HG02852 (cell line): ENCODE results near the gene MASP1.
"Not testable (repeated sequence)": the region's sequence is repeated elsewhere in the genome, so short reads cannot be mapped to it uniquely, and the experiment has no call there.

Experiments used
- ATAC-seq: cut with Tn5 transposase; IDR thresholded peaks from one replicate; pipeline ENCODE4 v1.9.1; 2021; ENCODE audit warnings: mild to moderate bottlenecking, moderate library complexity; ENCODE audit not compliant: unreplicated experiment

MASP1 gene

GRCh38 chr3:187236962-187237361 is 54.6 kb downstream of the MASP1 start:
- ATAC-seq: no peak

DNA sequence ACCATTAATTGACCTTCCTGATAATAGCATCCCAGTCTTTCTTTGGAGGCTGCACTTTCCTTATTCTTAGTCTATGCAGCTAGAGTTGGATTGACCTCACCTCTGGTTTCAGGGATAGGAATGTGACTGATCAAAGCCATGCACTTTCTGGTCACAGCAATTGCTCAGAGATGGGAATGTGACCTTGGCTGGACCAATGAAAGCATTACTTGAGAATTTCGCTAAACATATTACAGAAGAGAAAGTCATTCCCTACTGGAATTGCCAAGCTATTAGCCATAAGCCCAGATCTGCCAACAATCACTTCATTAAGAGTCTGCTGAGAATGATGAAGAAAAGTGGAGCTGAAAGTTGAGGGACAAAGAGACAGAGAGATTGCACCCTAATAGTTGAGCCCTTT is 61.5 kb downstream of the MASP1 start:
- ATAC-seq: no peak

GRCh38 chr3:187228740-187229139 is 62.8 kb downstream of the MASP1 start:
- ATAC-seq: no peak

GRCh38 chr3:187227658-187228258 is 63.8 kb downstream of the MASP1 start:
- no peak for ATAC-seq

DNA sequence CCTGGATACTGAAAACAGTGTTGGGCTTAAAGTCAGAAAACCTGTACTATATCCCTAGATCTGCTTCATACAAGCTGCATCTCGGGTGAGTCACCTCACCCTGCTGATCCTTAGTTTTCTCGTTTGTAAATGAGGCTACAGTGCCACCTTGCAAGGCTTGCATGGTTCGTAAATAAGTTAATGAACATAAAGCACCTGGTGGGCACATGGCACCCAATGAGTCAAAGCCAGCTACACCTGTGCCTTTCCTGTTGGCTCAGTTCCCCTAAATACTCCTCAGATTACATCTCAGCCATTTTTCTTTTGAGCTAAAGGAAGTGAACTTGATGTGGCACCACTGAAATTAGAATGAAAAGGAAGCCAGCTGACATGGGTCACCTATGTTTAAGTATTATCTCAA is 67.7 kb downstream of the MASP1 start:
- no peak for ATAC-seq

DNA sequence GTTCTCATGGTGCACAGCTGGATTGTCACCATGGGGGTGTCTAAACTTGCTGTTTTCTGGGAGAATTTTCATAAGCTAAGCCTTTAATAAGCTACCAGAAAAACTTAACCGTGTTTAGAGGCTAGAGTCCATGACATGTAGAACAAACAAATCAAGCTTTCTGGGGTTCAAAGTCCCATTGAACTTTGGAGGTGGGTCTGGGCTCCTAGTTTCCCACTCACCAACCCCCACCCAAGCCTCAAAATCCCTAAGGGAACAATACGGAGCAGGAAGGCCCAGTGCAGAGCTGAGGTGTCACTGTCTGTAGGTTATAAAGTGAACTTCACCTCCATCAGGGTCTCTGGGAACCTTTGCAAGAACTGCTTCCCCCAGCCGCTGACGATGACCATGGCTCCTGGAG is 68.7 kb downstream of the MASP1 start:
- ATAC-seq: no peak

- no peak for ATAC-seq
Measured at GRCh38 chr3:187215460-187215859, 76.1 kb downstream of the MASP1 start.

- ATAC-seq: no peak
Measured at GRCh38 chr3:187213616-187214015, 77.9 kb downstream of the MASP1 start.

DNA sequence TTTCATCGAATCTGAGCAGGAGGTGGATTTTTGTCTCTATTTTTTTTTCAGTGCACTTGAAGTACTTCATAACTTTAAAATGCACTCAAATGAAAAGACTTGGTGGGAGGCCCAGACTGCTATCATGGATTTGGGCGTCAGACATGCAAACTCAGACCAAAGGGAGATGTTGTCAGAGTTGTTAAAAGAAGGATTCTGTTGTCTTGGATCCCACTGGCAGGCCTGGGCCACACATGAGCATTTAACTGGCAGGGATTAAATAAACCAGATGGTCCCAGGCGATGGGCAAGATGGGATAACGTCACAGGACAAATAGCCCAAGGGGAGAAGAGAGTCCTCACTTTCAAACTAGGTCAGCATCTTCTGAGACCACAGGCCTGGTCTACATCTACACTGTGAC is 78.8 kb downstream of the MASP1 start:
- ATAC-seq: no peak

GRCh38 chr3:187212196-187212545 is 79.4 kb downstream of the MASP1 start:
- ATAC-seq: no peak

GRCh38 chr3:187211532-187212195 is 79.9 kb downstream of the MASP1 start:
- no peak for ATAC-seq

GRCh38 chr3:187210545-187211327 is 80.8 kb downstream of the MASP1 start:
- ATAC-seq: no peak

DNA sequence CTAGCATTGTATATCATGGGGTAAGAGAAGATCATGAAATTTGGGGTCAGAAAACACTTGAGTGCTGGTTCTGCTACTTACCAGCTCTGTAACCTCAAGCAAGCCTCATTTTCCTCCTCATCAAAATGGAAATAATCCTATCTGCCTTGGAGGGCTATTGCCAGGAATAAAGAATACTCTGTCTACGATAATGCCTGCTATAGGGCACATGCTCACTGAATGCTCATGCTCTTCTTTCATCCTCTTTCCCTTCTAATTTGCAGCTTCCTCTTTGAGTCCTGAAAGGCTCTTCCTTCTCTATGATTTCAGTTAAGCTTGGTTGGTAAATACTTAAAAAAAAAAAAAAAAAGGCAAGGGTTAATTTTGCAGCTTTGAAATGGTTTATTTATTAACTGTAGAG is 81.4 kb downstream of the MASP1 start:
- ATAC-seq: no peak

- ATAC-seq: no peak
Measured at GRCh38 chr3:187209491-187209890, 82.0 kb downstream of the MASP1 start.

DNA sequence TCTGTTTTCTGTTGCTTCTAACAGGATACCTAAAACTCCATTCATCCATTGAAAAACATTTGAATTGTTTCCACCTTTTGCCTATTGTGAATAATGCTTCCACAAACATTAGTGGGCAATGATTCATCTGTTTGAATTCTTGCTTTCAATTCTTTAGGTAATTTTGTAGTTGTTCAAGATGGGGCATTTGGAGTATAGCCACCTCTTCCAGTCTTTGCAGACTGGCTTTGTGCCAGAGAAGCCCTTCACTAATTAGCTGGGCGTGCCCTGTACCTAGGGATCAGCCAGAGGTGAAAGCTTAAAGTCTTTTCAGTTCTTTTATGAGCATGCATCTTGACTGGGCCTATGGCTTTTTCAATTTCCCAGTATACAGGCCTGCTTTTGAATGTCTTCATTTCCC is 83.4 kb downstream of the MASP1 start:
- no peak for ATAC-seq

- no peak for ATAC-seq
Measured at GRCh38 chr3:187207624-187208023, 83.9 kb downstream of the MASP1 start.

DNA sequence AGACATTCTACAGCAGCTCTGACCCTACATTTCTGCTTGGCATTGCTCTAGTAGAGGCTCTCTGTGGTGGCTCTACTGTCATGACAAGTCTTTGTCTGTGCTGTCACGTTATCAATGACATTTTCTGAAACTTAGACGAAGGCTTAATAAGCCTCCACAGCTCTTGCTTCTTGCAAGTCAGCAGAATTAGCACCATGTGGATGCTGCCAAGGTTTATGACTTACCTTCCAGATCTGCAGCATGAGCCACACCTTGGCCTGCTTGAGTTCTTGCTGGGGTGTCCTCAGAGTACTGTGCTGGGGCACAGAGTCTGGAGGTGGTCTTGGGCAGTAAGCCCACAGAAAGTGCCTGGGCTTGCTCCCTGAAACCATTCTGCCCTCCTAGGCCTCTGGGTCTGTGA is 84.5 kb downstream of the MASP1 start:
- no peak for ATAC-seq

DNA sequence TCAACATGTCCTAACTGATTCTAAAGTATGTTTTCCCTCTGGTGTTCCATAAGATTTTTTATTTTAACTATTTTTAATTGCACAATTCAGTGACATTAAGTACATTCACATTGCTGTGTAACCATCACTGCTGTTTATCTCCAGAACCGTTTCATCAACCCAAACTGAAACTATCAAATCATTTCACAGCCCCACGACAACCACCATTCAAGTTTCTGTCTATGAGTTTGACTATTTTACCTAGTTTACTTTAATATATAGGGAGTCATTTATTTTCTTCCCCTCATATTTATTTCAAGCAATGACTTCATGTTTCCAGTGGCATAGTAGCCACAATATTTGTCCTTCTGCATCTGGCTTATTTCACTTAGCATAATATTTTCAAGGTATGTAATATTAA is 85.9 kb downstream of the MASP1 start:
- no peak for ATAC-seq

DNA sequence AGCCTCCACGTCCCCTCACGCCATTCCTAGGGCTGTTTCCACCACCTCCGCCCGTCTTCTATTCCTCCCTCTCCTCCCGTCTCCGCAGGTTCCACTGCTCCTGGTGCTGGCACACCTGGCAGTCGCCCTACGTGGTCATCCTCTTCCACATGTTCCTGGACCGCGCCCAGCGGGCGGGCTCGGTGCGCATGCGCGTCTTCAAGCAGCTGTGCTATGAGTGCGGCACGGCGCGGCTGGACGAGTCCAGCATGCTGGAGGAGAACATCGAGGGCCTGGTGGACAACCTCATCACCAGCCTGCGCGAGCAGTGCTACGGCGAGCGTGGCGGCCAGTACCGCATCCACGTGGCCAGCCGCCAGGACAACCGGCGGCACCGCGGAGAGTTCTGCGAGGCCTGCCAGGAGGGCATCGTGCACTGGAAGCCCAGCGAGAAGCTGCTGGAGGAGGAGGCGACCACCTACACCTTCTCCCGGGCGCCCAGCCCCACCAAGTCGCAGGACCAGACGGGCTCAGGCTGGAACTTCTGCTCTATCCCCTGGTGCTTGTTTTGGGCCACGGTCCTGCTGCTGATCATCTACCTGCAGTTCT is 92.0 kb downstream of the MASP1 start:
- not testable (repeated sequence) for ATAC-seq

DNA sequence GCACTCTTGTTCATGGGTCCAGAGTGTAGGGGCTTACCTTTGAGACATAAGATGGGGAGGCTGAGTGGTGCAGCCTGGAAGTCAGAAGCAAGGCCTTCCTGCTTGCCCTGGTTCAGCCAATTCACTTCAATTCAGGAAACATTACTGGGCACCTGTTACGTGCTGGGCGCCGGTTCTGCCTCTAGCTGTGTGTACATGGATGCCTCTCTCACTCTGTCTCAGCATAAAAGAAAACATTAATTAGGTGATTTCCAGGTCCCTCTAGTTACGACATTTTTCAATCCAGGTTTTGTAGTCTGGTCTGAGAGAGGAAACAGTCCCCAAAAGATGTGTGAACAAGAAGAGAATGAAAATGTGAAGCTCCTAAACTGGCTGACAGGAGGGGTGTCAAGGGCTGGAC is 93.0 kb downstream of the MASP1 start:
- ATAC-seq: peak; percentile 76

- ATAC-seq: no peak
Measured at GRCh38 chr3:187197335-187197649, 94.2 kb downstream of the MASP1 start, which contains the start of gene RTP1. RTP1 (plus strand) TSS chr3:187197486; CDS start chr3:187197516, 30 bp downstream.
